ENCODE measurements around the gene N4BP2. TPM values are rescaled to one million over a fixed set of nuclear protein-coding genes. Genes with fewer than 3 reads are reported as not detected.

The N4BP2 gene
- total RNA-seq, 1 donor from 2014 or later = 9.8 TPM

- Histone ChIP-seq H3K27ac (no peak overlapping the region), H3K4me1 (peaks cover 8% of the 10 kb centered on the region), H3K4me3 (no peak overlapping the region), H3K27me3 (no peaks in the 10 kb centered on the region), H3K36me3 (no peaks in the 10 kb centered on the region), H3K9me3 (no peaks in the 10 kb centered on the region)
- TF ChIP-seq CTCF (IDR thresholded peaks at IDR 0.05) = no peak
- no peak for ATAC-seq
- DNase-seq = no peak
- intact Hi-C loops (cut with DNase I) = no loop called here
Observed at GRCh38 chr4:40053161-40053560, 3.5 kb upstream of the N4BP2 start.

GRCh38 chr4:40055511-40055862 lies 1.2 kb upstream of the N4BP2 start:
- Histone ChIP-seq H3K9me3 (no peaks in the 10 kb centered on the region), H3K4me1 (peaks cover 18% of the 10 kb centered on the region), H3K36me3 (no peaks in the 10 kb centered on the region), H3K27me3 (no peaks in the 10 kb centered on the region), H3K27ac (peak overlapping the region; percentile 100), H3K4me3 (peak overlapping the region; percentile 85)
- DNase-seq (no peak), ATAC-seq (peak; percentile 0)
- no peak for TF ChIP-seq CTCF (IDR thresholded peaks at IDR 0.05)
- intact Hi-C loops (cut with DNase I) = no loop called here

GRCh38 chr4:40055863-40056715 lies 561 bp upstream of the N4BP2 start:
- intact Hi-C loops (cut with DNase I) = no loop called here
- peak overlapping the region; percentile 100 for H3K27ac ChIP-seq
- peak; percentile 86 for DNase-seq
- H3K9me3 ChIP-seq = no peaks in the 10 kb centered on the region
- no peak for TF ChIP-seq CTCF (IDR thresholded peaks at IDR 0.05)
- peak overlapping the region; percentile 85 for H3K4me3 ChIP-seq
- H3K36me3 ChIP-seq = no peaks in the 10 kb centered on the region
- H3K27me3 ChIP-seq = no peaks in the 10 kb centered on the region
- ATAC-seq = peak; percentile 59
- peaks cover 18% of the 10 kb centered on the region for H3K4me1 ChIP-seq

GRCh38 chr4:40057586-40058091 lies 989 bp downstream of the N4BP2 start:
- no peaks in the 10 kb centered on the region for H3K9me3 ChIP-seq
- ATAC-seq (peak; percentile 72), DNase-seq (no peak)
- H3K27me3 ChIP-seq = no peaks in the 10 kb centered on the region
- no peak for TF ChIP-seq CTCF (IDR thresholded peaks at IDR 0.05)
- peaks cover 18% of the 10 kb centered on the region for H3K4me1 ChIP-seq
- peak overlapping the region; percentile 100 for H3K27ac ChIP-seq
- peak overlapping the region; percentile 85 for H3K4me3 ChIP-seq
- H3K36me3 ChIP-seq = no peaks in the 10 kb centered on the region
- intact Hi-C loops (cut with DNase I) = no loop called here

- DNase-seq (no peak), ATAC-seq (no peak)
- H3K9me3 ChIP-seq = no peaks in the 10 kb centered on the region
- no peak for TF ChIP-seq CTCF (IDR thresholded peaks at IDR 0.05)
- intact Hi-C loops (cut with DNase I) = no loop called here
- H3K4me3 ChIP-seq = peak overlapping the region; percentile 85
- no peaks in the 10 kb centered on the region for H3K36me3 ChIP-seq
- H3K27ac ChIP-seq = peak overlapping the region; percentile 100
- H3K27me3 ChIP-seq = no peaks in the 10 kb centered on the region
- peaks cover 18% of the 10 kb centered on the region for H3K4me1 ChIP-seq
Observed at GRCh38 chr4:40058121-40058520, 1.5 kb downstream of the N4BP2 start.
